Rectal smooth muscle tissue (tissue), 1 donor: ENCODE measurements around the gene PTCD1.
A peak's percentile ranks its signal among the peaks of the same experiment; 100 is the strongest.

Source experiments
- H3K27ac ChIP-seq: one replicate; pipeline ENCODE4 v1.7.0; 2013; ENCODE audit warnings: low read depth, low read length, inconsistent platforms
- H3K27me3 ChIP-seq: one replicate; pipeline ENCODE4 v1.7.0; 2013; ENCODE audit warnings: low read length; ENCODE audit not compliant: control insufficient read depth, insufficient read depth
- H3K36me3 ChIP-seq: one replicate; pipeline ENCODE4 v1.7.0; 2013; ENCODE audit warnings: low read length; ENCODE audit not compliant: control insufficient read depth, insufficient read depth
- H3K4me1 ChIP-seq: one replicate; pipeline ENCODE4 v1.7.0; 2013; ENCODE audit warnings: low read length; ENCODE audit not compliant: control insufficient read depth, insufficient read depth
- H3K4me3 ChIP-seq: one replicate; pipeline ENCODE4 v1.7.0; 2013; ENCODE audit warnings: low read length
- H3K9ac ChIP-seq: one replicate; pipeline ENCODE4 v1.7.0; 2013; ENCODE audit warnings: low read length

PTCD1 gene

DNA sequence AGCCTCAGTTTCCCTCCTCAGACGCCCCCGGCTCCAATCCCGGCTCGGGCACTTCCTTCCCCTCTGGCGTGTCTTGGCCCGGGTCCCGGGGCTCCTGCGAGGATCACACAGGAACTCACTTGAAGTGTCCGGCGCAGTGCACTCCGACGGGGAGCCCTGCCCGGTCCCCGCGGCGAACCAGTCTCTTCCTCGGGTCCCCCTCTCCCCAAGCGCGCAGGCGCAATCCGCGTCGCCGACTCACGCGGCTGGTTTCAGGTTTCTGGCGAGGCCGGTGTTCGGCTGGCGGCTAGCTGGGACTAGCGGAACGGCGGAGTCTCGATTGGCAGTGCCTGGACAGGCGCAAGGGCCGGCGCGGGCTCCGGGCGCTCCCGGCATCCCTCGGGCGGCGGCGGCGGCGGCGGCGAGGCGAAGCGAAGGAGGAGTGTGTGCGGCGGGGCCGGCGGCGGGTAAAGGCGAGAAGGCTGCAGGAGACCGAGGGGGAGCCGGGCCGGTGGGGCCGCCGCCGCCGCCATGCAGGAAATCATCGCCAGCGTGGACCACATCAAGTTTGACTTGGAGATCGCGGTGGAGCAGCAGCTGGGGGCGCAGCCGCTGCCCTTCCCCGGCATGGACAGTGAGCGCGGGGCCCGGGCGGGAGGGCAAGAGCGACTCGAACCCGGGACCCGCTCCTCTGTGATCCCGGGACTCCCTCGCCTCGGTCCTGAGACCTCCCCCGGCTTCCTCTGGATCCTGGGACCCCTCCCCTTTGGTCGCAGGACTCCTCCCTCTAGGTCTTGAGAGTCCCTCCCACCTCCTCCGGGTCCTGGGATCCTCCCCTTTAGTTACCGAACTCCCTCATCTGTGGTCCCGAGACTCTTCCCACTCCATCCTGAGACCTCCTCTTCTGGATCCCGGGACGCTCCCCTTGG is at the start of gene PTCD1, which contains the start of gene CPSF4:
TSS of gene PTCD1 (minus strand) at position 226 of the 908 bp plus-strand sequence. CDS start 3,556 bp downstream, outside the sequence.
TSS of gene CPSF4 (plus strand) at position 371 of the 908 bp plus-strand sequence. CDS start at position 511, 140 bp downstream.
- H3K27me3 ChIP-seq, result no peaks in the 10 kb centered on the region
- H3K27ac ChIP-seq, result peak within 1 kb of the TSS; percentile 79
- peak within 1 kb of the TSS; percentile 78 for H3K9ac ChIP-seq
- peaks cover 5% of the 10 kb centered on the region for H3K36me3 ChIP-seq
- H3K4me1 ChIP-seq, result peaks cover 11% of the 10 kb centered on the region
- H3K4me3 ChIP-seq, result peak within 1 kb of the TSS; percentile 91

- Histone ChIP-seq H3K9ac (no peak overlapping the region), H3K36me3 (peaks cover 5% of the 10 kb centered on the region), H3K4me1 (no peaks in the 10 kb centered on the region), H3K4me3 (no peak overlapping the region), H3K27me3 (no peaks in the 10 kb centered on the region), H3K27ac (no peak overlapping the region)
Observed at GRCh38 chr7:99485094-99485493, 46.5 kb upstream of the PTCD1 start.

DNA sequence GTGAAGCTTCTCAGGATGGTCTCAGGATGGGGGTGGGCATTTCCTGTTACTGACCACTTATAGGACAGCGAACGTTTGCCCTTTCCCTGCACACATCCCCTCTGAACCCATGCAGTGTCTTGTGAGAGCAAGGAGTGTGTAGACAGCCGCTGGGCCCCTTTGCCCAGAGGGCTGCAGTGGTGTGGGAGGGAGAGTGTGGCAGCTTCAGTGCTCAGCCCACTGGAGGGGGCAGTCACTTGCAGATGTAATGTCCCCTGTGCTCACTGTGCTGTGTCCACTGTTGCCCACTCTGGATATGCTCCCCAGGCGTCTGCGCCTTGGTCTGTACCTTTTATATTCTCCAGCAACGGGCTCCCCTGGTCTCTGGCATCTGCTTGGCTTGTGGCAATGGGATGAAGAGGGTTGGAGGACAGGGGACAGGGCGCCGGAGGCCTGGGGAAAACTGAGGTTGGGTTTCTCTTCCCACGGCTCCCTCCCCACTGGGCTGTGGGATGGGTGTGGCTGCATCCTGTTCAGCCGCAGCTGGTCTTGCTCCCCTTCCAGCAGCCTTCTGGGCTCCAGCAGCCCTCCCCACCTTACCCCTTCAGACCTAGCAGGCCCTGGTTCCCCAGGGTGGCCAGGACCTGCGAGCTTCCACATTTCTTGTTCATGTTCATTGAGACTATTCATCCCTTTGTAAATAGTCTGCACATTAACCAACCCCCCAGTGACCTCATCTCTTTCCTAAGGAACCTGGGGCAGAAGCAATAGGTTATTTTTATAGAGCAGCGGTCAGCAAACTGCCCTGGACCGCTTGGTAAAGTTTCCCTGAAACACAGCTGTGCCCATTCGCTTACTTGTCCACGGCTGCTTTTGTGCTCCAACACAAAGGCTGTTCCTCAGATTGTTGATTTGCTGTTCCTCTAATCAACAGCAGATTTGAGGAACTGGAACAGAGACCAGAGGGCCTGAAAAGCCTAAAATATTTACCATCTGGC is 40.2 kb upstream of the PTCD1 start:
- no peaks in the 10 kb centered on the region for H3K27me3 ChIP-seq
- peaks cover 3% of the 10 kb centered on the region for H3K36me3 ChIP-seq
- H3K9ac ChIP-seq, result no peak overlapping the region
- H3K4me3 ChIP-seq, result no peak overlapping the region
- H3K27ac ChIP-seq, result no peak overlapping the region
- no peaks in the 10 kb centered on the region for H3K4me1 ChIP-seq

GRCh38 chr7:99476107-99476506 is 37.5 kb upstream of the PTCD1 start:
- H3K4me3 ChIP-seq, result no peak overlapping the region
- H3K36me3 ChIP-seq, result peaks cover 3% of the 10 kb centered on the region
- H3K27me3 ChIP-seq, result no peaks in the 10 kb centered on the region
- no peak overlapping the region for H3K27ac ChIP-seq
- H3K9ac ChIP-seq, result no peak overlapping the region
- no peaks in the 10 kb centered on the region for H3K4me1 ChIP-seq

DNA sequence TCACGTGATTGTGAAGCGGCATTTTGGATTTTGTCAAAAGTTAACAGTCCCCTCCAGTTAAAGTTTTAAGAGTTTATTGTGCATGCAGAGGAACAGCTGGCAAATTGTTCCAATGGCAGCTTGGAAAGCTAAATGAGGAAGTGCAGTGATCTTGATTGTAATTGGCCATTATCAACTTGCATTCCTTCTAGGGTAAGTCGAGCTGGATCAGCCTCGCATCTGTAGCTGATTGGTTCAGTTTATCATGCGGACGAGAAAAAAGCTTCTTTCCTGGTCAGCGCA is 34.7 kb upstream of the PTCD1 start:
- H3K4me1 ChIP-seq, result no peaks in the 10 kb centered on the region
- H3K9ac ChIP-seq, result peak overlapping the region; percentile 70
- peak overlapping the region; percentile 93 for H3K4me3 ChIP-seq
- no peaks in the 10 kb centered on the region for H3K36me3 ChIP-seq
- H3K27ac ChIP-seq, result peak overlapping the region; percentile 80
- H3K27me3 ChIP-seq, result no peaks in the 10 kb centered on the region

DNA sequence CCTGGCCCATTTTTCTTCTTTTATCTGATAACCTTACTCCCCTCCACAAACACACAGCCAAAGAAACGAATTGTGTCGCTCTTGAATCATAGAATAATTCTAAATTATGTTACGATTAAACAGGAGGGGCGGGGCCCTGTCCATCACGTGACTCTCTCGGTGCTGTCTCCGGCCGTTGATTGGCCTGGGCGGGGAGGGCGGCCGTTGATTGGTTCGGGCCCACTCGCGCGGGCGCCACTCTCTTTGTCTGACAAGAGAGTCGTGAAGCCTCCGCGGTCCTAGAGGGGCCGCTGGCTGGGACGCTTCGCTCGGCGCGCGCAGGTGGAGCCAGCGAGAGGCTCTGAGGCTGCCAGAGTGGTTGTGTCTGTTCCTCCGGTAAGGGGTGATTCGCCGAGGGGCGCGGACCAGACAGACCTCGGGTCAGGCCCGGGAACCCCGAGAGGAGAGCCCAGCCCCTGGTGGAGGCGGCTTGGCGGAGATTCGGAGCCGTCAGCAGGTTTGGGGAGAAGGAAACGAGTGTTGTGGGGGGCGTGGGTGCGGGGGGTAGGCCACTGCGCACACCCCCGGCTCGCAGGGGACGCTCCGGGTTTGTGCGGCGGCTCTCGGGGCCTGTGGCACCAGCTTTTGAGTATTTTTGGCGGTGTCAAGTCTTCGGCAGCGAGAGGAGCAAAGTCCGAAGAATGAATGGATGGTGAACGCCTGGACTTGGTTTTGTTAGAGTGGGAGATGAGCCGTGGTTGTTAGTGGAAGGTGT is 34.1 kb upstream of the PTCD1 start, which contains the start of gene ZNF789:
TSS of gene ZNF789 (plus strand) at position 330 of the 754 bp plus-strand sequence. CDS start 3,567 bp downstream, outside the sequence.
- Histone ChIP-seq H3K4me3 (peak within 1 kb of the TSS; percentile 93), H3K36me3 (no peaks in the 10 kb centered on the region), H3K27me3 (no peaks in the 10 kb centered on the region), H3K9ac (peak within 1 kb of the TSS; percentile 70), H3K27ac (peak within 1 kb of the TSS; percentile 80), H3K4me1 (no peaks in the 10 kb centered on the region)

DNA sequence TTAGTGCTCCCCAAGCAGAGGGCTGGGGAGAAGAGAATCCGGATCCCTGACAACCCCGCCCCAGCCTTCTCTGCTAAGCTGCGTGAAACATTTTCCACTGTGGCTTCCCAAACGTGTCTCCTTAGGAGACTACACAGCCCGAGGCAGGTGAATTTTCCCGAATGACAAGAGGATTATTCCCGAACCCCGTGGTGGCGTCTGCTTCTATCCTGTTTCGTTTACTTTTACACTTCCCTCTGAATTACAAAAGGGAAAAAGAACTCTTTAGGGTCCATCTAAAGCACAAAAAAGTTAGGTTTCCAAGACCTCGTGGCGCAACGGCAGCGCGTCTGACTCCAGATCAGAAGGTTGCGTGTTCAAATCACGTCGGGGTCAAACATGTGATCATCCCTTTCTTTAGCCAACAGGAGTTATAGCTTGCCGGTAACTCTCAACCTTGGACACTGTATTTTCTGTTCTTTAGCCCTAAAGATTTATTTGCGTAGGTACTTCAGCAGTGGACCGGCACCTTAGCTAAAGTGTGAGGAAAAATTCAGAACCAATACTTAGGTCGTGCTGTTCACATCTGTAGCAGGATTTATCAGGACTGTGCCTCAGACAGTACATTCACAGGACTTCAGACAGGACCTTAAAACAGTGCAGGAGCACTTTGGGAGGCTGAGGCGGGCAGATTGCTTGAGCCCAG is 30.9 kb upstream of the PTCD1 start:
- Histone ChIP-seq H3K9ac (no peak overlapping the region), H3K27me3 (no peaks in the 10 kb centered on the region), H3K4me3 (no peak overlapping the region), H3K36me3 (no peaks in the 10 kb centered on the region), H3K27ac (no peak overlapping the region), H3K4me1 (peaks cover 5% of the 10 kb centered on the region)

DNA sequence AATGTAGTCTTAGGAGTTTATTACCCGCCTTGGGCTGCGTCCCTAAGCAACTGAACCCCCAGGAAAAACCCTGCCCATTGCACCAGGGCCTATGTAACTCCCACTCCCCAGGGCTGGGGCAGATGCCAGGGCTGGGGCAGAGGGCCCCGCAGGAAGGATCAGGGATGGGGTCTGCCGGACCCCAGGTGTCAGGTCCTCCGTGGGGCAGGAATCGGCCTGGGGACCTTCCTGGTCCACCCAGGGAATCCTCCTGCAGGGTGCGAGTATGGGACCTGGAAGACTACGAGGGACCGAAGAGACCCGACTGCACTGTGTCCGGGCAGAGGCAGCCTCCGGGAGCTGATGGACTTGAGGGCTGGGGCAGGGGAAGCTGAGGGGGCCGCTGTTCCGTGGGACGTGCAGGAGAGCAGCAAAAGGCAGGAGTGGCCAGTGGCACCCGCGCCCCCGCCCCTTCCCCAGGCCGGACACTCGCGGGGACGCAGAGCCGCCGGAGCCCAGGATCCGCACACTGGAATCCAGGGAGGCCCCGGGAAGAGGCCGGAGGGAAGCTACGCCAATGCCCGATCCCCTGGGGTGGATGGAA is 29.8 kb upstream of the PTCD1 start:
- Histone ChIP-seq H3K27me3 (no peaks in the 10 kb centered on the region), H3K4me3 (no peak overlapping the region), H3K36me3 (no peaks in the 10 kb centered on the region), H3K9ac (no peak overlapping the region), H3K4me1 (peaks cover 5% of the 10 kb centered on the region), H3K27ac (no peak overlapping the region)

DNA sequence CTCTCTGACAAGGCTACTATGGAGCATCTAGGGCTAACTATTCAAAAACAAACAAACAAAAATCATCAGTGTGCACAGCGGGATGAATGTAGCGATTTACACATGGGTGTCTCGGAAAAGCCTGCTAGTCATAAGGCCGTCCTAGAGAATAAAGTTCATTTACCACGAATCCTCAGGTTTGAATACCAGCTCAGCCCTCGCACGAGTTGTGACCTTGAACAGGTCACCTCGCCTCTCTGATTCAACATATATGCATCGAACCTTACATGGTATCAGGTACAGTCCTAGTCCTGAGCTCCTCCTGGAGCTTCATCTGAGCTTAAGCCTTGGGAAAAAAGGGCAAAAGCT is 26.8 kb upstream of the PTCD1 start:
- H3K36me3 ChIP-seq, result no peaks in the 10 kb centered on the region
- H3K9ac ChIP-seq, result peak overlapping the region; percentile 99
- no peaks in the 10 kb centered on the region for H3K27me3 ChIP-seq
- peak overlapping the region; percentile 98 for H3K4me3 ChIP-seq
- H3K27ac ChIP-seq, result peak overlapping the region; percentile 73
- peaks cover 5% of the 10 kb centered on the region for H3K4me1 ChIP-seq

GRCh38 chr7:99461221-99461620 is 22.6 kb upstream of the PTCD1 start:
- Histone ChIP-seq H3K27ac (no peak overlapping the region), H3K9ac (no peak overlapping the region), H3K4me3 (no peak overlapping the region), H3K36me3 (peaks cover 20% of the 10 kb centered on the region), H3K4me1 (peaks cover 5% of the 10 kb centered on the region), H3K27me3 (no peaks in the 10 kb centered on the region)

DNA sequence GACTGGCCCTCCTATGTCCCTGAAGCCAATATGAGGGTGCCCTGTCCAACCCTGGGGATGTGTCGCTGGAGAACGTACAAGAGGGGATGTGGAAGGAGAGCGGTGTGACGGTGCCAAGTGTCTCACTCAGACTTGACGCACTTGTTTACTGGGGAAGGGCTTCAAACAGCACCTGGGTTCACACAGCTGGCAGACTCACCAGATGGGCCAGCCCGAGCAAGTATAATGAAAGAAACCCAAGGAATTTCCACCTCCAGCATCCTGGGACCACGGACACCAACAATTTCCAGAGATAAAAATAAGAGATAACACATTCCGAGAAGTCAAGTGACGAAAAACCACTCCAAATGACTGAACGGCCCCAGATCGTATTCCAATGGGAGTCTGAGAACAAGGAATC is 22.1 kb upstream of the PTCD1 start:
- H3K27ac ChIP-seq, result no peak overlapping the region
- no peaks in the 10 kb centered on the region for H3K27me3 ChIP-seq
- peaks cover 5% of the 10 kb centered on the region for H3K4me1 ChIP-seq
- H3K9ac ChIP-seq, result no peak overlapping the region
- no peak overlapping the region for H3K4me3 ChIP-seq
- peaks cover 26% of the 10 kb centered on the region for H3K36me3 ChIP-seq
